GM19452 (cell line): ENCODE measurements around the gene SYT4.
A peak's percentile ranks its signal among the peaks of the same experiment; 100 is the strongest.
"Not testable (repeated sequence)": the region's sequence is repeated elsewhere in the genome, so short reads cannot be mapped to it uniquely, and the experiment has no call there.

Experiments used
- ATAC-seq: cut with Tn5 transposase; IDR thresholded peaks from one replicate; pipeline ENCODE4 v1.9.1; 2021; ENCODE audit not compliant: unreplicated experiment

The SYT4 gene

DNA sequence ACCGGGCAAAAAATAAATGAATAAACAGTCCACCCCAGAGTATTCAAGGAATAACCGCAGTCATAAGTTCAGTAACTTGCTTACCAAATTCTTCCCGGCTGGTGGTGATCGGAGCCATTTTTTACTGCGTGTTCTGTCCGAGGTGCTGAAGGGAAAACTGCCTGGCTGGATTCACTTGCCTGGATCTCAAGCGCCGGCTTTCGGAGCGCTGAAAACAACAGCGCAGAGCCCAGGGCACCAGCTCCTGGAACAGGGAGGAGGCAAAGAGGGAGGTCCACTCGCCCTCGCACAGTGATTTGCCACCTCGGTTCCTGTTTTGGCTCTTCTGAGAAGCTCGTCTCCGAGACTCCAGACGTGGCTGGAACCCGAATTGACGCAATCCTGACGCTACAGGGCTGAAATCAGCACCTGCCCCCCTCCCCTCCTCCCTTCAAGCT, at the start of gene SYT4:
TSS of gene SYT4 (minus strand) at position 327 of the 437 bp plus-strand sequence. CDS start at position 118, 209 bp downstream.
- no peak for ATAC-seq

GRCh38 chr18:43322132-43322531, 44.8 kb upstream of the SYT4 start:
- no peak for ATAC-seq

DNA sequence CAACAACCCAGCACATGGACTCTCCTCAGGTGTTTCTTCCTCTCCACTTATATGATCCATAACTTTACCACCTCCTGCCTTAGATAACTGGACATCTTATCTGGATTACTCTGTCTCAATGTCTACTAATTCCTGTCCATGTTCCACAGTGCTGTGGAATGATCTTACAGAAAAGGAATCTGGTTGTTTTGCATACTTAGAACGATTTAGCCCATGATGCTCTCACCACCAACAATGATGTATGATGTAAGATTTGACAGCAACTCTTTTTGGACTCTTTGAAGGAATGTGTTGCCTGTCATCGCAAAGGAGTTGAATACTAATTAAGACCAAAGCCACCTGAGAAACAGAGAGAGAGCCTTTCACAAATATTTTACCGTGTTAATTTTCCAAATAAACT, 37.7 kb upstream of the SYT4 start:
- no peak for ATAC-seq

- no peak for ATAC-seq
Observed at GRCh38 chr18:43312891-43313290, 35.6 kb upstream of the SYT4 start.

GRCh38 chr18:43310239-43310638, 32.9 kb upstream of the SYT4 start:
- ATAC-seq: no peak

GRCh38 chr18:43303376-43303775, 26.1 kb upstream of the SYT4 start:
- ATAC-seq: no peak

- not testable (repeated sequence) for ATAC-seq
Observed at GRCh38 chr18:43286187-43286586, 8.9 kb upstream of the SYT4 start.

- no peak for ATAC-seq
Observed at GRCh38 chr18:43283299-43283698, 6.0 kb upstream of the SYT4 start.

- ATAC-seq: no peak
Observed at GRCh38 chr18:43279015-43279744, 1.9 kb upstream of the SYT4 start.

- ATAC-seq: no peak
Observed at GRCh38 chr18:43278355-43278754, 1.1 kb upstream of the SYT4 start.

- no peak for ATAC-seq
Observed at GRCh38 chr18:43276491-43276890, 799 bp downstream of the SYT4 start.

DNA sequence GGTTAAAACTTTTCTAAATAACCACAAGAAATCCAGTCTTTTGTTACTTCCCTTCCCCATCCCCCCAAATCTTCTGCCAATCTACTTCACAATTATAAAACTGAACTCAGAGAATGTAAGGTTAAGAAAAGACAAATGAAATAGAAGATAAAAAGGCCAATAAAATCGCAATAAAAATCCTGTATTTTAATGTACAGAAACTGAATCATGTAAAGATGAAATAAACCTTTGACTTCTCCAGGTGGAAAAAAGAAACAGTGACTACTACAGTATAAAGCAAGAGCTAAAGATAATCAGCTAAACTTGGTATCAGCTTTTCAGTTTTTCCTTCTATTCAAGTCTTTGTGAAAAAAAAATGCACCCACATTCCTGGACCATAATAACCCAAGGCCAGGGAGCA, 1.7 kb downstream of the SYT4 start:
- no peak for ATAC-seq

- ATAC-seq: no peak
Observed at GRCh38 chr18:43274526-43274925, 2.8 kb downstream of the SYT4 start.

DNA sequence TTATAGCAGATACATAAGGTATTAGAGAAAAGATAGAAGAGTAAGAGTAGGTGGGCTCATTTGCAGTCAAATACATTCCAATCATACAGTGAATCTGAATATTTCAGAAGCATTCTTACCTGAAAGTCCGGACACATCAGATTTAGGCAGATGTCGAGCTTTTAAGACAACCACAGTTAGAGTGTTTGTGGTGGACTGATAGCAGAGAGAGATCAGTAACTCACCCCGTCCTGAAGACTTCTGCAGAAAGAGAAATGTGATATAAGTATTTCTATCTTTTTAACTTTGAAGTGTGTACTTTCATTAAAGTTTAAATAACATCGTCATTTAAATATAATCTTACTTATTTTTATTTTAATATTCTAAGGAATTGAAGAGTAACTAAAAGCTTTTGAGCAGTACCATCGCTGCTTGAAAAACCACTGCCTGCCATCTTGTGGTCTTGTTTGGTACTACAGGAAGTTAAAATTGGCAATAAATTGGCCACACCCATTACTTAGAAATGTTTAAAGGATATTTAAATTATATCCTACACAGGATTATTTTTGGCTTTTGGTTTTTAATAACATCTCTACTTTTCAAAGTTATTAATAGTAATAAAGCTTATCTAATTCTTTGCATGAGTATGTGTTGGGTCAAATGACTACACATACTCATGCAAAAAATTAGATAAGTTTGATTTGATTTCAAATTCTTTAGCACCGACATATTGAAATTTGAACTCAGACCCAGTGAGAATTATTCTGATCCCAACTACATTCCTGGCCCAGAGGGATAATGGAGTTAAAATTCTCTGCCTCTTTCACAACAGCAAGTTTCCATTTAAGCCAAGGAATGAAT, 5.5 kb downstream of the SYT4 start:
- ATAC-seq: peak; percentile 81

GRCh38 chr18:43267818-43268217, 9.5 kb downstream of the SYT4 start:
- no peak for ATAC-seq

GRCh38 chr18:43265465-43265864, 11.8 kb downstream of the SYT4 start:
- no peak for ATAC-seq

- no peak for ATAC-seq
Observed at GRCh38 chr18:43248610-43249249, 28.6 kb downstream of the SYT4 start.

- no peak for ATAC-seq
Observed at GRCh38 chr18:43247944-43248343, 29.3 kb downstream of the SYT4 start.

GRCh38 chr18:43238429-43238828, 38.9 kb downstream of the SYT4 start:
- ATAC-seq: no peak

GRCh38 chr18:43236921-43237320, 40.4 kb downstream of the SYT4 start:
- ATAC-seq: no peak

- no peak for ATAC-seq
Observed at GRCh38 chr18:43234889-43235288, 42.4 kb downstream of the SYT4 start.

- ATAC-seq: no peak
Observed at GRCh38 chr18:43222501-43222900, 54.8 kb downstream of the SYT4 start.
